ENCODE data around the gene EDN3. TPM values are rescaled to one million over a fixed set of nuclear protein-coding genes. Genes with fewer than 3 reads are reported as not detected.

The EDN3 gene
- total RNA-seq, 1 donor from 2014 or later: not detected

GRCh38 chr20:59346061-59346460 lies 45.6 kb downstream of the EDN3 start:
- Mint-ChIP-seq H3K4me3 (no peak overlapping the region), H3K27me3 (no peaks in the 10 kb centered on the region), H3K4me1 (no peaks in the 10 kb centered on the region), H3K27ac (no peak overlapping the region), H3K9me3 (peaks cover 13% of the 10 kb centered on the region), H3K36me3 (ENCODE audit: low read depth) (no peaks in the 10 kb centered on the region)
- CTCF ChIA-PET: no interaction called here
- POLR2A ChIA-PET: no interaction called here
- DNase-seq (no peak), ATAC-seq (ENCODE audit: low read depth) (no peak)
- intact Hi-C loops (cut with micrococcal nuclease): no loop called here
- TF ChIP-seq CTCF (IDR thresholded peaks at IDR 0.05): no peak

GRCh38 chr20:59349277-59349676 lies 48.9 kb downstream of the EDN3 start:
- Mint-ChIP-seq H3K27me3 (no peaks in the 10 kb centered on the region), H3K36me3 (ENCODE audit: low read depth) (no peaks in the 10 kb centered on the region), H3K4me3 (no peak overlapping the region), H3K27ac (no peak overlapping the region), H3K9me3 (peaks cover 7% of the 10 kb centered on the region), H3K4me1 (no peaks in the 10 kb centered on the region)
- intact Hi-C loops (cut with micrococcal nuclease): no loop called here
- ATAC-seq (ENCODE audit: low read depth): no peak
- CTCF ChIA-PET: no interaction called here
- TF ChIP-seq CTCF (IDR thresholded peaks at IDR 0.05): no peak
- DNase-seq: no peak
- POLR2A ChIA-PET: no interaction called here

GRCh38 chr20:59350330-59351156 lies 50.1 kb downstream of the EDN3 start:
- Mint-ChIP-seq H3K27ac (no peak overlapping the region), H3K9me3 (no peaks in the 10 kb centered on the region), H3K27me3 (peaks cover 2% of the 10 kb centered on the region), H3K4me1 (no peaks in the 10 kb centered on the region), H3K4me3 (no peak overlapping the region), H3K36me3 (ENCODE audit: low read depth) (no peaks in the 10 kb centered on the region)
- CTCF ChIA-PET: no interaction called here
- POLR2A ChIA-PET: no interaction called here
- no peak for TF ChIP-seq CTCF (IDR thresholded peaks at IDR 0.05)
- DNase-seq (no peak), ATAC-seq (ENCODE audit: low read depth) (no peak)
- intact Hi-C loops (cut with micrococcal nuclease): no loop called here

GRCh38 chr20:59351157-59352040 lies 51.0 kb downstream of the EDN3 start:
- Mint-ChIP-seq H3K27ac (no peak overlapping the region), H3K4me3 (no peak overlapping the region), H3K4me1 (no peaks in the 10 kb centered on the region), H3K36me3 (ENCODE audit: low read depth) (no peaks in the 10 kb centered on the region), H3K27me3 (peaks cover 3% of the 10 kb centered on the region), H3K9me3 (no peaks in the 10 kb centered on the region)
- ChIA-PET POLR2A (no interaction called here), CTCF (no interaction called here)
- TF ChIP-seq CTCF (IDR thresholded peaks at IDR 0.05): no peak
- ATAC-seq (ENCODE audit: low read depth) (no peak), DNase-seq (no peak)
- intact Hi-C loops (cut with micrococcal nuclease): no loop called here

GRCh38 chr20:59352541-59352940 lies 52.1 kb downstream of the EDN3 start:
- no peak for DNase-seq
- H3K27ac Mint-ChIP-seq: no peak overlapping the region
- POLR2A ChIA-PET: no interaction called here
- H3K9me3 Mint-ChIP-seq: no peaks in the 10 kb centered on the region
- H3K27me3 Mint-ChIP-seq: peaks cover 7% of the 10 kb centered on the region
- no peak overlapping the region for H3K4me3 Mint-ChIP-seq
- no peaks in the 10 kb centered on the region for H3K4me1 Mint-ChIP-seq
- CTCF ChIA-PET: no interaction called here
- intact Hi-C loops (cut with micrococcal nuclease): no loop called here
- no peak for TF ChIP-seq CTCF (IDR thresholded peaks at IDR 0.05)
- no peaks in the 10 kb centered on the region for H3K36me3 Mint-ChIP-seq (ENCODE audit: low read depth)
- no peak for ATAC-seq (ENCODE audit: low read depth)
